ENCODE measurements around the gene LPP. TPM values are rescaled to one million over a fixed set of nuclear protein-coding genes. Genes with fewer than 3 reads are reported as not detected.

The LPP gene
- total RNA-seq, 1 experiment from 2014 or later, result 54.0 TPM

- H3K4me3 ChIP-seq (replicated peaks in 1 of 2; ENCODE audit: low read depth in 1 of 2, low read length in 2 of 2), result no peak overlapping the region
- ATAC-seq, result no peak
- ChIA-PET POLR2A (no interaction called here), CTCF (interaction anchor here (1.2 kb wide), 1 partner anchor 14 kb away, joined by 3 read pairs; no protein-coding TSS in a partner anchor), RAD21 (ENCODE audit: low non-redundant PET in 1 of 2, low total read pairs in 2 of 2, uncharacterized antibody in 2 of 2, unreplicated experiment in 2 of 2) (no interaction called here)
- H3K9ac ChIP-seq (ENCODE audit: low read length), result no peak overlapping the region
- no peak for TF ChIP-seq TCF7L2 (IDR thresholded peaks at IDR 0.05; ENCODE audit: borderline replicate concordance, extremely low read depth, insufficient read depth, insufficient read length)
- TF ChIP-seq ZFX (IDR thresholded peaks at IDR 0.05), result no peak
- no peak for TF ChIP-seq ELF1 (IDR thresholded peaks at IDR 0.05; ENCODE audit: borderline replicate concordance, low read depth)
- no peak for TF ChIP-seq YY1 (IDR thresholded peaks at IDR 0.05; ENCODE audit: extremely low read depth, insufficient replicate concordance, low read depth, low read length)
- TF ChIP-seq SIN3A (IDR thresholded peaks at IDR 0.05; ENCODE audit: low read depth), result no peak
- no peak for TF ChIP-seq CBX3 (IDR thresholded peaks at IDR 0.05; ENCODE audit: low read depth)
- no peak for TF ChIP-seq FOSL1 (IDR thresholded peaks at IDR 0.05; ENCODE audit: low read depth)
- TF ChIP-seq, protein P1, sequence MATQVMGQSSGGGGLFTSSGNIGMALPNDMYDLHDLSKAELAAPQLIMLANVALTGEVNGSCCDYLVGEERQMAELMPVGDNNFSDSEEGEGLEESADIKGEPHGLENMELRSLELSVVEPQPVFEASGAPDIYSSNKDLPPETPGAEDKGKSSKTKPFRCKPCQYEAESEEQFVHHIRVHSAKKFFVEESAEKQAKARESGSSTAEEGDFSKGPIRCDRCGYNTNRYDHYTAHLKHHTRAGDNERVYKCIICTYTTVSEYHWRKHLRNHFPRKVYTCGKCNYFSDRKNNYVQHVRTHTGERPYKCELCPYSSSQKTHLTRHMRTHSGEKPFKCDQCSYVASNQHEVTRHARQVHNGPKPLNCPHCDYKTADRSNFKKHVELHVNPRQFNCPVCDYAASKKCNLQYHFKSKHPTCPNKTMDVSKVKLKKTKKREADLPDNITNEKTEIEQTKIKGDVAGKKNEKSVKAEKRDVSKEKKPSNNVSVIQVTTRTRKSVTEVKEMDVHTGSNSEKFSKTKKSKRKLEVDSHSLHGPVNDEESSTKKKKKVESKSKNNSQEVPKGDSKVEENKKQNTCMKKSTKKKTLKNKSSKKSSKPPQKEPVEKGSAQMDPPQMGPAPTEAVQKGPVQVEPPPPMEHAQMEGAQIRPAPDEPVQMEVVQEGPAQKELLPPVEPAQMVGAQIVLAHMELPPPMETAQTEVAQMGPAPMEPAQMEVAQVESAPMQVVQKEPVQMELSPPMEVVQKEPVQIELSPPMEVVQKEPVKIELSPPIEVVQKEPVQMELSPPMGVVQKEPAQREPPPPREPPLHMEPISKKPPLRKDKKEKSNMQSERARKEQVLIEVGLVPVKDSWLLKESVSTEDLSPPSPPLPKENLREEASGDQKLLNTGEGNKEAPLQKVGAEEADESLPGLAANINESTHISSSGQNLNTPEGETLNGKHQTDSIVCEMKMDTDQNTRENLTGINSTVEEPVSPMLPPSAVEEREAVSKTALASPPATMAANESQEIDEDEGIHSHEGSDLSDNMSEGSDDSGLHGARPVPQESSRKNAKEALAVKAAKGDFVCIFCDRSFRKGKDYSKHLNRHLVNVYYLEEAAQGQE (IDR thresholded peaks at IDR 0.05; ENCODE audit: low read depth), result no peak
- no peak for TF ChIP-seq SP1 (IDR thresholded peaks at IDR 0.05; ENCODE audit: low read depth)
- no peak for TF ChIP-seq RAD21 (IDR thresholded peaks at IDR 0.05; ENCODE audit: low read depth)
- no peak for TF ChIP-seq MAX (IDR thresholded peaks at IDR 0.05)
- no peak for TF ChIP-seq ZNF274 (IDR thresholded peaks at IDR 0.05; ENCODE audit: low read depth, low read length)
- TF ChIP-seq SRF (IDR thresholded peaks at IDR 0.05; ENCODE audit: low read depth), result no peak
- no peak for TF ChIP-seq CEBPB (IDR thresholded peaks at IDR 0.05; ENCODE audit: low read depth)
- no peak for TF ChIP-seq ZBTB33 (IDR thresholded peaks at IDR 0.05; ENCODE audit: extremely low read depth, insufficient replicate concordance, low read length)
- no peak for TF ChIP-seq EGR1 (IDR thresholded peaks at IDR 0.05; ENCODE audit: low read depth)
- no peak overlapping the region for H3K4me2 ChIP-seq (ENCODE audit: low read length)
- BruUV-seq (replicated peaks), result no TSS peak
- H3K36me3 ChIP-seq (ENCODE audit: control insufficient read depth in 1 of 2, insufficient read depth in 2 of 2, low read length in 2 of 2), result no peaks in the 10 kb centered on the region
- no peaks in the 10 kb centered on the region for H3K9me3 ChIP-seq (ENCODE audit: control insufficient read depth in 1 of 2, insufficient read depth in 1 of 2, low read depth in 1 of 2, low read length in 2 of 2)
- no peak for DNase-seq (ENCODE audit: low read depth, low spot score)
- H3K79me2 ChIP-seq (ENCODE audit: insufficient read depth, low read length), result no peaks in the 10 kb centered on the region
- H2AFZ ChIP-seq (ENCODE audit: low read depth, low read length, poor library complexity, severe bottlenecking), result no peak overlapping the region
- H3K27me3 ChIP-seq (ENCODE audit: insufficient read depth, low read length), result no peaks in the 10 kb centered on the region
- H4K20me1 ChIP-seq (ENCODE audit: insufficient read depth), result no peaks in the 10 kb centered on the region
- no peaks in the 10 kb centered on the region for H3K9me2 ChIP-seq (ENCODE audit: insufficient read depth)
- no peaks in the 10 kb centered on the region for H3K4me1 ChIP-seq (ENCODE audit: control insufficient read depth in 1 of 2, insufficient read depth in 2 of 2, low read length in 2 of 2)
- no peak overlapping the region for H3K27ac ChIP-seq (ENCODE audit: low read depth, low read length)
- intact Hi-C loops (cut with micrococcal nuclease), result no loop called here
Observed at GRCh38 chr3:188660415-188660814, 506.5 kb downstream of the LPP start.
